Naive B cell (primary cell): ENCODE data around the gene UMODL1. TPM values are rescaled to one million over a fixed set of nuclear protein-coding genes. Genes with fewer than 3 reads are reported as not detected.

Source experiments
- ATAC-seq, 2 donors: fragments of 150-1000 bp; cut with Tn5 transposase; 2 replicates each; pipeline ENCODE4 v1.10.0; 2021; ENCODE audit warnings: low read depth in 2 of 2, mild to moderate bottlenecking in 2 of 2, moderate library complexity in 2 of 2
- DNase-seq: peaks from one replicate; pipeline ENCODE4 v3.0.0; 2022
- H3K27ac Mint-ChIP-seq, 6 donors: one replicate each; pipeline ENCODE4 v1.8.0; 2020 to 2022; ENCODE audit warnings: mild to moderate bottlenecking in 6 of 6, mixed read lengths in 6 of 6, moderate library complexity in 5 of 6, inconsistent platforms in 2 of 6
- H3K27me3 Mint-ChIP-seq, 3 donors: one replicate each; pipeline ENCODE4 v1.8.0; 2021 to 2022; ENCODE audit warnings: mixed read lengths in 3 of 3, mild to moderate bottlenecking in 1 of 3
- H3K36me3 Mint-ChIP-seq, 2 donors: one replicate each; pipeline ENCODE4 v1.8.0; 2020 to 2022; ENCODE audit warnings: mixed read lengths in 2 of 2, inconsistent platforms in 1 of 2, mild to moderate bottlenecking in 1 of 2
- H3K4me1 Mint-ChIP-seq, 3 donors: one replicate each; pipeline ENCODE4 v1.8.0; 2020 to 2022; ENCODE audit warnings: mixed read lengths in 3 of 3, inconsistent platforms in 1 of 3, mild to moderate bottlenecking in 1 of 3, moderate library complexity in 1 of 3
- H3K4me3 Mint-ChIP-seq, 8 donors: one replicate each; pipeline ENCODE4 v1.8.0; 2020 to 2022; ENCODE audit warnings: mild to moderate bottlenecking in 8 of 8, mixed read lengths in 8 of 8, moderate library complexity in 8 of 8, inconsistent platforms in 2 of 8
- H3K9me3 Mint-ChIP-seq, 7 donors: one replicate each; pipeline ENCODE4 v1.8.0; 2020 to 2022; ENCODE audit warnings: mixed read lengths in 7 of 7, mild to moderate bottlenecking in 5 of 7, inconsistent platforms in 2 of 7, moderate library complexity in 1 of 7
- polyA plus RNA-seq, 6 donors: library from polyadenylated mRNA; unstranded; fragments of 300-500 nt; fragmentation: Illumina TruSeq; gene quantifications; one replicate each; pipeline ENCODE4 v1.2.3, GENCODE V29; 2021; ENCODE audit warnings: low read depth in 6 of 6

Gene UMODL1
- polyA plus RNA-seq: under 1 TPM in 4 of 6 donors, not detected in 2; 0.04 to 0.17 (median 0.11) TPM

- ATAC-seq (no peak), DNase-seq (no peak)
- peaks cover 27 to 32% (median 30%) of the 10 kb centered on the region in 3 donors for H3K4me1 Mint-ChIP-seq
- no peak within 1 kb of the TSS for H3K27ac Mint-ChIP-seq
- no peaks in the 10 kb centered on the region for H3K36me3 Mint-ChIP-seq
- H3K27me3 Mint-ChIP-seq: no peaks in the 10 kb centered on the region
- no peaks in the 10 kb centered on the region for H3K9me3 Mint-ChIP-seq
- peak within 1 kb of the TSS in 1 of 8 donors; percentile 33 for H3K4me3 Mint-ChIP-seq
Observed at GRCh38 chr21:42071146-42071737, at the start of gene UMODL1. UMODL1 (plus strand) TSS chr21:42071317; CDS start chr21:42071317, 0 bp downstream.

DNA sequence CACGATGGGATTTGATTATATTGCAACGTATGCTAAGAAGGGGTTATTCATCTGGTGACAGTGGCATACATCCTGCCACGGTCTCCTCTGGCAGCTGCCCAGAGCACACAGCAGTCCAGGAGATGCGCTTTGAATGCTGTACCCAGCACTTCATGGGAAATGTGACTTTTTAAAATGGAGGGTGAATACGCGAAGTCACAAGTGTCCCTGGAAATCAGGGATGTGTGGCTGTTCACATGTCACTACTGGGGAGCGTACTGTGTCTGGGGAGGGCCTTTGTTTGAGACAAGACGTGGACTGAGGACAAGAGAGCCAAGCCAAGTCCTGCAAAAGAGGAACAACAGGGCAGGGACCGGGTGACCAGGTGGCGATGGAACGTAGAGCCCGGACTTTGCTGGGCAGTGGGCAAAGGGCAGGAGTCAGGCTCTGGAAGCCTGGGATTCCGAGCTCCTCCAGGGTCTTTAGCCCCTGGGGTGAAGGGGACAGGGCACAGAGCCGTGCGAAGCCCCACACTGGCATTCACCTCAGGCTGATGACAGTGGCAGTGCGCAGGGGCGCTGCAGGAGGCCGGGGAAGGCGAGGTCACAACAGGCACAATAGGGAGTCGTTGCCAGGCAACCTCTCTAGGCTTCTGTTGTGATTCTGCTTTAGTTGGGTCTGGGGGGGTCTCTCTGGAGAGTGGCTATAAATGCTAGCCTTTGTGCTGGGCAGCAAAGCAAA, 49.6 kb upstream of the UMODL1 start:
- Mint-ChIP-seq H3K9me3 (no peaks in the 10 kb centered on the region), H3K27me3 (peaks cover 0 to 11% (median 10%) of the 10 kb centered on the region in 3 donors), H3K27ac (no peak overlapping the region), H3K36me3 (no peaks in the 10 kb centered on the region), H3K4me3 (no peak overlapping the region), H3K4me1 (peaks cover 0 to 11% (median 7%) of the 10 kb centered on the region in 3 donors)
- no peak for DNase-seq
- no peak for ATAC-seq

- no peaks in the 10 kb centered on the region for H3K36me3 Mint-ChIP-seq
- ATAC-seq: no peak
- H3K4me3 Mint-ChIP-seq: no peak overlapping the region
- DNase-seq: no peak
- H3K27me3 Mint-ChIP-seq: peaks cover 0 to 16% (median 10%) of the 10 kb centered on the region in 3 donors
- H3K9me3 Mint-ChIP-seq: no peaks in the 10 kb centered on the region
- peaks cover 3 to 16% (median 12%) of the 10 kb centered on the region in 3 donors for H3K4me1 Mint-ChIP-seq
- H3K27ac Mint-ChIP-seq: no peak overlapping the region
Observed at GRCh38 chr21:42022091-42022430, 49.1 kb upstream of the UMODL1 start.

GRCh38 chr21:42022906-42023305, 48.2 kb upstream of the UMODL1 start:
- no peak overlapping the region for H3K4me3 Mint-ChIP-seq
- peaks cover 8 to 25% (median 21%) of the 10 kb centered on the region in 3 donors for H3K4me1 Mint-ChIP-seq
- H3K27ac Mint-ChIP-seq: no peak overlapping the region
- H3K27me3 Mint-ChIP-seq: peaks cover 0 to 24% (median 10%) of the 10 kb centered on the region in 3 donors
- no peak for ATAC-seq
- no peaks in the 10 kb centered on the region for H3K9me3 Mint-ChIP-seq
- no peak for DNase-seq
- H3K36me3 Mint-ChIP-seq: no peaks in the 10 kb centered on the region

DNA sequence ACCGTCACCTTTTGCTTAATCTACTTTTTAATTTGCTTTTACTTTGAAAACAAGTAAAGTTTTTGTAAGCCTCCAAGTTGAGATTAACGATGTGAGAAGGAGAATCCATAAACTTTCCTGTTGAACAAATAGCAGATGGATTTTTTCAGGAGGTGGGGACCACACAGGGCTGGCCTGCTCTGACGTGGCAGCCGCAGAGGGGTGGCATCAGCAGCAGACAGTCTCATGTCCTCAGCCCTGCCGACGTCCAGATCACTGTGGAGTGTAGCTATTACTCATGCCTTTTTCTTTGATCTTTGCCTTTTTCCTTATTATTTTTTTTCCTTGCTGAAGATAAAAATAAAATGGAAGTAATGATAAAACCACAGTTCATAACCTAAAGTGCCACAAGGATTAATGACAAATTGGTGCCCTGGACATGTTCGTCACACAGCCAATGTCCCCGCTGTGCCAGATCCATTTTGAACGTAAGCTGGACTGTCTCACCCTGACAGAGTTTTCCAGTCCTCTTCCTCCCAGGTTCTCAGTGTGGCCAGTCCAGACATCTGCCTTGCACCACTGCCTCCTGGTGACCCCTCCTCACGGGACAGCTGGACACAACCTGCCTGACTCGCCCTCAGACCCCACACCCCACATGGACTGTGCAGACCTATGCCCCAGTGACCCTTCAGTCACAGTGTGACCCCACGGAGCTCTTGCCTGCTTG, 45.6 kb upstream of the UMODL1 start:
- Mint-ChIP-seq H3K4me1 (peaks cover 13 to 22% (median 19%) of the 10 kb centered on the region in 3 donors), H3K27ac (peak overlapping the region in 3 of 6 donors; percentile 22 to 40 (median 33))

DNA sequence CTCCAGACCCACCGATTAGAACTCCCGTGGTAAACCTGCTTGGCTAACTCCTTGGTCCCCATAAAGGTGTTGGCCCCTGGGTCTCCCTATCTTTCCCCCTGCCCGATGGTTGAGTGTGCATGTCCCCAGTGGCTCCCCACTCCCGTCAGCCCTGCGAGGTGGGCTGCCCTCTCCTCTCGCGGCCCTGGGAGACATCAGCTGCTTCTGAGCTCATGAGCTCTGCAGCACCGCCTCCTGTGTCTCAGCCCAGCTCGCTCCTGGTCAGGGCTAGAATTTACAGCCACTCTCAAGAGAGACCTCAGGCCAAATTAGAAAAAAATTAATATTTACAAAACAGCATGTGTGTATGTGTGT, 45.1 kb upstream of the UMODL1 start:
- ATAC-seq (no peak), DNase-seq (no peak)
- H3K4me1 Mint-ChIP-seq: peaks cover 13 to 19% (median 19%) of the 10 kb centered on the region in 3 donors
- H3K27ac Mint-ChIP-seq: peak overlapping the region in 3 of 6 donors; percentile 24 to 51 (median 51)
- no peaks in the 10 kb centered on the region for H3K9me3 Mint-ChIP-seq
- peaks cover 0 to 16% (median 0%) of the 10 kb centered on the region in 3 donors for H3K27me3 Mint-ChIP-seq
- no peaks in the 10 kb centered on the region for H3K36me3 Mint-ChIP-seq
- H3K4me3 Mint-ChIP-seq: no peak overlapping the region

More for the DNA sequence above, 45.6 kb upstream of the UMODL1 start:
- Mint-ChIP-seq H3K9me3 (no peaks in the 10 kb centered on the region), H3K27me3 (peaks cover 0 to 16% (median 0%) of the 10 kb centered on the region in 3 donors), H3K4me3 (no peak overlapping the region), H3K36me3 (no peaks in the 10 kb centered on the region)
- no peak for DNase-seq
- no peak for ATAC-seq

- Mint-ChIP-seq H3K4me1 (peaks cover 15 to 19% (median 19%) of the 10 kb centered on the region in 3 donors), H3K27me3 (peaks cover 0 to 16% (median 0%) of the 10 kb centered on the region in 3 donors), H3K4me3 (peak overlapping the region in 1 of 8 donors; percentile 16), H3K27ac (no peak overlapping the region), H3K9me3 (no peaks in the 10 kb centered on the region), H3K36me3 (no peaks in the 10 kb centered on the region)
- no peak for ATAC-seq
- DNase-seq: no peak
Observed at GRCh38 chr21:42027085-42027821, 43.9 kb upstream of the UMODL1 start.

DNA sequence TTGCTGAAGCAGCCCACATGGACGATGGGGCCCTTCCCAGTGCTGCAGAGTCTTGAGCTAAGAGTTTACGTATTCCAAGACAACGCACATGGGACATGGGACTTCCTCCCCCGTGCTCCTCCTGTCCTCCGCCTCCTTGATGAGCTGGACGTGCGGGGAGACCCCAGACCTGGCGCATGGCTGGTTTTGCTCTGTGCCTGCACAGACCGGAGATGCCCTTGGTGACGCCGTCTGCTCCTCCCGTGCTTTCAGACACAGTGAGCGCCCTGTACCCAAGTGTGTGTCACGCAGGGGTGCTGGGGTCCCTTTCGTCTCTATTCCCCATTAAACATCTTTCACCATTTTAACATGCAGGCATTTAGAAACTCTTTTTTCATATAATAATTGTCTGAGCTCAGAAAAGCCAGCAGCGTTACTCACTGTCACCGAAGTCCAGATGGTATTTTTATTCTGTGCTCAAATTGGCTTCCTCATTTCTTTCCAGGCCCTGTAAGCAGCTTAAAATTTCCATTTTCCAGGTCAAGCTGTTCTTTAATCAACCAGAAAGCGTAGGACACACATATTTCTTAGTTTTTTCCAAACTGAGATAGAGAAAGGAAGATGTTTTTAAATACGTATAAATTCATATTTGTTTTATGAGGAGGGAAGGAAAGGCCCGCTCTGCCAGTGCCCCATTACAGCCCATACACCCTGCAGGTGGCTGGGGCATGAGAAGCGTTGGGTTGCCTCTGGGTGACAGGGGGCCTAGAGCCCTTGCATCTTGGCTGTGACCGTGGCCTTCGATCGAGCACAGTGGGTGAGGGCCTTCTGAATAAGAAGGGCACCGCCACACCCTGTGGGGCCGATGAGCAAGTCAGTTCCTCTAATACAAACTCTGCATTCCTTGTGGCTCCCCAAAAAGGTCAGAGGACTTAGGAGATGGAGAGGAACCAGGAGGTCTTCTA, 43.0 kb upstream of the UMODL1 start:
- no peaks in the 10 kb centered on the region for H3K36me3 Mint-ChIP-seq

DNA sequence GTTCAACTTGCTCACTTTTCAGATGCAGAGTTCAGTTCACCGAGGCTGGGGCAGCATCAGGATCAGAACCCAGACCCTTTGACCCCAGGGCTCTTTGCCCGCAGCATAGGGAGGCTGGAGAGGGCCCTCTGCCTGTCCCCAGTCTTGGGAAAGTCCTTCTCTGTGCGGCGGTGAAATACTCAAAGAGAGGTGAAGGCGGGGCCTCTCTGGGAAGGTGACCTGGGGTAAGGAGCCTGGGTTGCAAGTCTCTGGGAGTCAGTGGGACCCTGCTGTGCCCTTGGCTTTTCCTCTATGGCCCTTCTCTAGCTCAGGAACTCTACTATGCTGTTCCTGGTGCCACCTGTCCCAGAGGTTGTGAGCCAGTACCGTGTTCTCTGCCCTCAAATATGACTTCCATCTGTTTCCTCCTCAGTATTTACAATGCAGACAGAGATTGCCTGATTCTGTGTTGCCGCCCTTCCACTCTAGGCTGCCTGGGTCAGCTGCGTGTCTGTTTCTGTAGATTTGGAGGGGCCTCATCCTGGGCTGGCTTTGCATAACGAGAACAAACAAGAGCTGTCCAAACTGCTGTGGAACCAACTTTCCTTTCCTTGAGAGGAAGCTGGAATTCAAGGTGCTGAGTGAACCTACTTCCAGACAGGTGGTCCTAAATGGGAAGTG, 42.2 kb upstream of the UMODL1 start:
- Mint-ChIP-seq H3K4me3 (no peak overlapping the region), H3K27me3 (peaks cover 0 to 16% (median 0%) of the 10 kb centered on the region in 3 donors), H3K27ac (peak overlapping the region in 2 of 6 donors; percentile 1 to 76), H3K4me1 (peaks cover 15 to 19% (median 19%) of the 10 kb centered on the region in 3 donors), H3K36me3 (no peaks in the 10 kb centered on the region), H3K9me3 (no peaks in the 10 kb centered on the region)
- ATAC-seq (no peak), DNase-seq (no peak)

More for the DNA sequence above, 43.0 kb upstream of the UMODL1 start:
- Mint-ChIP-seq H3K4me1 (peaks cover 15 to 19% (median 19%) of the 10 kb centered on the region in 3 donors), H3K27me3 (peaks cover 0 to 16% (median 0%) of the 10 kb centered on the region in 3 donors), H3K27ac (peak overlapping the region in 3 of 6 donors; percentile 44 to 83 (median 64)), H3K4me3 (peak overlapping the region in 2 of 8 donors; percentile 2 to 41), H3K9me3 (no peaks in the 10 kb centered on the region)
- no peak for DNase-seq
- peak; percentile 43 to 54 for ATAC-seq

DNA sequence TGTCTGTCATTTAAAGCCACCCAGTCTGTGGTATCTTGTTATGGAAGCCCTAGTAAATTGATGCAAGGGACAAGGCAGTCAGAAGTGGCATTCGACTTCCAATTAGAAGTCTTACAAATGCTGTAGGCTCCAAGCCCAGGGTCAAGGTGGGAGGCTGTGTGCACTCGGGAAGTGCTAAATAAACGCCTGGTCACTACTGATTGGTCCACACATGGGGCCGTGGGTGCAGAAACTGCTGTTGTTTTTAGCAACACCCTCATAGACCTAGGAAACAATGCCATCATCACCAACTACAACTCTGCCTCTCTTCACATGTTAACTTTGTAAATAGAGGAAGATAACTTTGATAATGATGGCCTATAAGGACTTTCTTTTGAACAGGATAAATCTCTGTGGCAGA, 40.8 kb upstream of the UMODL1 start:
- H3K27ac Mint-ChIP-seq: no peak overlapping the region
- DNase-seq (no peak), ATAC-seq (no peak)
- H3K9me3 Mint-ChIP-seq: no peaks in the 10 kb centered on the region
- peaks cover 15 to 24% (median 19%) of the 10 kb centered on the region in 3 donors for H3K4me1 Mint-ChIP-seq
- H3K27me3 Mint-ChIP-seq: peaks cover 0 to 16% (median 0%) of the 10 kb centered on the region in 3 donors
- no peak overlapping the region for H3K4me3 Mint-ChIP-seq
- H3K36me3 Mint-ChIP-seq: no peaks in the 10 kb centered on the region

- ATAC-seq: no peak
- DNase-seq: no peak
- no peaks in the 10 kb centered on the region for H3K36me3 Mint-ChIP-seq
- H3K9me3 Mint-ChIP-seq: no peaks in the 10 kb centered on the region
- peaks cover 0 to 16% (median 0%) of the 10 kb centered on the region in 3 donors for H3K27me3 Mint-ChIP-seq
- peaks cover 15 to 24% (median 19%) of the 10 kb centered on the region in 3 donors for H3K4me1 Mint-ChIP-seq
- H3K27ac Mint-ChIP-seq: peak overlapping the region in 2 of 6 donors; percentile 16 to 74
- H3K4me3 Mint-ChIP-seq: no peak overlapping the region
Observed at GRCh38 chr21:42031241-42031640, 39.9 kb upstream of the UMODL1 start.

DNA sequence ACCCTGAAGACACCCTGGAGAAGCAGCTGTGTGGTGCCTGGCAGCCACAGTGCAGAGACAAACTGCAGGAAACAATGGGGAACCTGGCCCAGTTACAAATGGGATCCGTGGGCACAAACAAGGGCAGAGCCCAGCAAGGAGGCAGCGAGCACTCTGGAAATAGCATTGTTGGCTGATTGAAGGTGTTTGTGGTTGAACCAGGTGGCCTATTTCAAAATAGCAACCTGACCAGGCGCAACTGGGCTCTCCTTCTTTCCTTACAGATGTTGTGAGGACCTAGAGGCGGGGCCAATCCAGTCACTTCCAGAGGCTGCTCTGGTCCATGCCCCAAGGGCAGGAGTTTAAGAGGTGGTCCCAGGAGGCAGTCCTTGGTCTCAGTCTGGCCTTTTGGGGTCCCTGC, 39.3 kb upstream of the UMODL1 start:
- ATAC-seq (no peak), DNase-seq (no peak)
- H3K27me3 Mint-ChIP-seq: peaks cover 0 to 11% (median 0%) of the 10 kb centered on the region in 3 donors
- H3K36me3 Mint-ChIP-seq: no peaks in the 10 kb centered on the region
- H3K9me3 Mint-ChIP-seq: no peaks in the 10 kb centered on the region
- H3K4me3 Mint-ChIP-seq: no peak overlapping the region
- H3K27ac Mint-ChIP-seq: peak overlapping the region in 2 of 6 donors; percentile 16 to 74
- peaks cover 15 to 19% (median 15%) of the 10 kb centered on the region in 3 donors for H3K4me1 Mint-ChIP-seq
